ENCODE measurements around the gene DNAJC21.

The DNAJC21 gene

GRCh38 chr5:34957321-34957720, 28.0 kb downstream of the DNAJC21 start:
- no peak overlapping the region for H3K4me3 ChIP-seq (replicated peaks; ENCODE audit: insufficient read depth, low read length)
- DNase-seq (ENCODE audit: low read depth in 1 of 2, low spot score in 1 of 2): no peak
- no peaks in the 10 kb centered on the region for H3K27me3 ChIP-seq (ENCODE audit: insufficient read depth, poor library complexity, severe bottlenecking)
- no peak for TF ChIP-seq SPI1 (IDR thresholded peaks at IDR 0.05; ENCODE audit: borderline replicate concordance, low read depth)
- TF ChIP-seq, protein P1, sequence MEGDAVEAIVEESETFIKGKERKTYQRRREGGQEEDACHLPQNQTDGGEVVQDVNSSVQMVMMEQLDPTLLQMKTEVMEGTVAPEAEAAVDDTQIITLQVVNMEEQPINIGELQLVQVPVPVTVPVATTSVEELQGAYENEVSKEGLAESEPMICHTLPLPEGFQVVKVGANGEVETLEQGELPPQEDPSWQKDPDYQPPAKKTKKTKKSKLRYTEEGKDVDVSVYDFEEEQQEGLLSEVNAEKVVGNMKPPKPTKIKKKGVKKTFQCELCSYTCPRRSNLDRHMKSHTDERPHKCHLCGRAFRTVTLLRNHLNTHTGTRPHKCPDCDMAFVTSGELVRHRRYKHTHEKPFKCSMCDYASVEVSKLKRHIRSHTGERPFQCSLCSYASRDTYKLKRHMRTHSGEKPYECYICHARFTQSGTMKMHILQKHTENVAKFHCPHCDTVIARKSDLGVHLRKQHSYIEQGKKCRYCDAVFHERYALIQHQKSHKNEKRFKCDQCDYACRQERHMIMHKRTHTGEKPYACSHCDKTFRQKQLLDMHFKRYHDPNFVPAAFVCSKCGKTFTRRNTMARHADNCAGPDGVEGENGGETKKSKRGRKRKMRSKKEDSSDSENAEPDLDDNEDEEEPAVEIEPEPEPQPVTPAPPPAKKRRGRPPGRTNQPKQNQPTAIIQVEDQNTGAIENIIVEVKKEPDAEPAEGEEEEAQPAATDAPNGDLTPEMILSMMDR (IDR thresholded peaks at IDR 0.05; ENCODE audit: insufficient read depth, low read length): no peak
- TF ChIP-seq POLR2AphosphoS5 (IDR thresholded peaks at IDR 0.05; ENCODE audit: low read depth): no peak
- TF ChIP-seq GABPA (IDR thresholded peaks at IDR 0.05; ENCODE audit: low read depth): no peak
- TF ChIP-seq, protein P2, sequence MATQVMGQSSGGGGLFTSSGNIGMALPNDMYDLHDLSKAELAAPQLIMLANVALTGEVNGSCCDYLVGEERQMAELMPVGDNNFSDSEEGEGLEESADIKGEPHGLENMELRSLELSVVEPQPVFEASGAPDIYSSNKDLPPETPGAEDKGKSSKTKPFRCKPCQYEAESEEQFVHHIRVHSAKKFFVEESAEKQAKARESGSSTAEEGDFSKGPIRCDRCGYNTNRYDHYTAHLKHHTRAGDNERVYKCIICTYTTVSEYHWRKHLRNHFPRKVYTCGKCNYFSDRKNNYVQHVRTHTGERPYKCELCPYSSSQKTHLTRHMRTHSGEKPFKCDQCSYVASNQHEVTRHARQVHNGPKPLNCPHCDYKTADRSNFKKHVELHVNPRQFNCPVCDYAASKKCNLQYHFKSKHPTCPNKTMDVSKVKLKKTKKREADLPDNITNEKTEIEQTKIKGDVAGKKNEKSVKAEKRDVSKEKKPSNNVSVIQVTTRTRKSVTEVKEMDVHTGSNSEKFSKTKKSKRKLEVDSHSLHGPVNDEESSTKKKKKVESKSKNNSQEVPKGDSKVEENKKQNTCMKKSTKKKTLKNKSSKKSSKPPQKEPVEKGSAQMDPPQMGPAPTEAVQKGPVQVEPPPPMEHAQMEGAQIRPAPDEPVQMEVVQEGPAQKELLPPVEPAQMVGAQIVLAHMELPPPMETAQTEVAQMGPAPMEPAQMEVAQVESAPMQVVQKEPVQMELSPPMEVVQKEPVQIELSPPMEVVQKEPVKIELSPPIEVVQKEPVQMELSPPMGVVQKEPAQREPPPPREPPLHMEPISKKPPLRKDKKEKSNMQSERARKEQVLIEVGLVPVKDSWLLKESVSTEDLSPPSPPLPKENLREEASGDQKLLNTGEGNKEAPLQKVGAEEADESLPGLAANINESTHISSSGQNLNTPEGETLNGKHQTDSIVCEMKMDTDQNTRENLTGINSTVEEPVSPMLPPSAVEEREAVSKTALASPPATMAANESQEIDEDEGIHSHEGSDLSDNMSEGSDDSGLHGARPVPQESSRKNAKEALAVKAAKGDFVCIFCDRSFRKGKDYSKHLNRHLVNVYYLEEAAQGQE (IDR thresholded peaks at IDR 0.05; ENCODE audit: insufficient replicate concordance, low read depth): no peak
- H3K27ac ChIP-seq (replicated peaks): no peak overlapping the region

GRCh38 chr5:34957857-34958690, 28.7 kb downstream of the DNAJC21 start:
- TF ChIP-seq, protein P1 (IDR thresholded peaks at IDR 0.05; ENCODE audit: insufficient read depth, low read length): no peak
- TF ChIP-seq, protein P2 (IDR thresholded peaks at IDR 0.05; ENCODE audit: insufficient replicate concordance, low read depth): no peak
- TF ChIP-seq SPI1 (IDR thresholded peaks at IDR 0.05; ENCODE audit: borderline replicate concordance, low read depth) (no peak), GABPA (IDR thresholded peaks at IDR 0.05; ENCODE audit: low read depth) (no peak), POLR2AphosphoS5 (IDR thresholded peaks at IDR 0.05; ENCODE audit: low read depth) (no peak)
- H3K4me3 ChIP-seq (replicated peaks; ENCODE audit: insufficient read depth, low read length): no peak overlapping the region
- no peaks in the 10 kb centered on the region for H3K27me3 ChIP-seq (ENCODE audit: insufficient read depth, poor library complexity, severe bottlenecking)
- H3K27ac ChIP-seq (replicated peaks): no peak overlapping the region
- peak in 1 of 2 experiments; percentile 12 for DNase-seq (ENCODE audit: low read depth in 1 of 2, low spot score in 1 of 2)

GRCh38 chr5:34959323-34959722, 30.0 kb downstream of the DNAJC21 start:
- no peaks in the 10 kb centered on the region for H3K27me3 ChIP-seq (ENCODE audit: insufficient read depth, poor library complexity, severe bottlenecking)
- DNase-seq (ENCODE audit: low read depth in 1 of 2, low spot score in 1 of 2): no peak
- TF ChIP-seq GABPA (IDR thresholded peaks at IDR 0.05; ENCODE audit: low read depth): no peak
- no peak for TF ChIP-seq POLR2AphosphoS5 (IDR thresholded peaks at IDR 0.05; ENCODE audit: low read depth)
- TF ChIP-seq, protein P2 (IDR thresholded peaks at IDR 0.05; ENCODE audit: insufficient replicate concordance, low read depth): no peak
- TF ChIP-seq SPI1 (IDR thresholded peaks at IDR 0.05; ENCODE audit: borderline replicate concordance, low read depth): no peak
- TF ChIP-seq, protein P1 (IDR thresholded peaks at IDR 0.05; ENCODE audit: insufficient read depth, low read length): no peak
- H3K27ac ChIP-seq (replicated peaks): no peak overlapping the region
- no peak overlapping the region for H3K4me3 ChIP-seq (replicated peaks; ENCODE audit: insufficient read depth, low read length)

Measured in HL-60 (cell line).